GM06990 (cell line): Measurements from ENCODE around the gene HID1.

Experiments
- DNase-seq: peaks from one replicate; pipeline ENCODE4 v3.0.0-alpha.2; 2011; ENCODE audit not compliant: insufficient read length; ENCODE audit errors: extremely low read depth
- H3K27me3 ChIP-seq: replicated peaks from 2 replicates; pipeline ENCODE4 v1.6.0; 2011; ENCODE audit warnings: low read length; ENCODE audit not compliant: control insufficient read depth, insufficient read depth
- H3K36me3 ChIP-seq: 2 replicates; pipeline ENCODE4 v1.5.1; 2011; ENCODE audit warnings: low read length; ENCODE audit not compliant: control insufficient read depth, insufficient read depth
- H3K4me3 ChIP-seq: replicated peaks from 2 replicates; pipeline ENCODE4 v1.5.1; 2011; ENCODE audit warnings: low read depth, mild to moderate bottlenecking, control low read depth, low read length
- CTCF ChIP-seq: IDR thresholded peaks from 2 replicates; pipeline ENCODE4 v1.5.1; 2011; ENCODE audit warnings: low read length, control low read depth, mild to moderate bottlenecking, inconsistent platforms; ENCODE audit not compliant: insufficient read depth, poor library complexity, severe bottlenecking

Gene HID1

GRCh38 chr17:74945543-74945942 is 27.0 kb downstream of the HID1 start:
- no peaks in the 10 kb centered on the region for H3K27me3 ChIP-seq
- DNase-seq, result peak; percentile 49

GRCh38 chr17:74943808-74944522 is 28.6 kb downstream of the HID1 start:
- no peak for TF ChIP-seq CTCF
- H3K4me3 ChIP-seq, result no peak overlapping the region
- H3K27me3 ChIP-seq, result no peaks in the 10 kb centered on the region
- DNase-seq, result no peak
- no peaks in the 10 kb centered on the region for H3K36me3 ChIP-seq

More at GRCh38 chr17:74945543-74945942, 27.0 kb downstream of the HID1 start:
- Histone ChIP-seq H3K36me3 (no peaks in the 10 kb centered on the region), H3K4me3 (no peak overlapping the region)
- no peak for TF ChIP-seq CTCF

- DNase-seq, result no peak
- H3K27me3 ChIP-seq, result no peaks in the 10 kb centered on the region
- TF ChIP-seq CTCF, result no peak
- no peak overlapping the region for H3K4me3 ChIP-seq
- H3K36me3 ChIP-seq, result no peaks in the 10 kb centered on the region
Observed at GRCh38 chr17:74941128-74941725, 31.3 kb downstream of the HID1 start.

DNA sequence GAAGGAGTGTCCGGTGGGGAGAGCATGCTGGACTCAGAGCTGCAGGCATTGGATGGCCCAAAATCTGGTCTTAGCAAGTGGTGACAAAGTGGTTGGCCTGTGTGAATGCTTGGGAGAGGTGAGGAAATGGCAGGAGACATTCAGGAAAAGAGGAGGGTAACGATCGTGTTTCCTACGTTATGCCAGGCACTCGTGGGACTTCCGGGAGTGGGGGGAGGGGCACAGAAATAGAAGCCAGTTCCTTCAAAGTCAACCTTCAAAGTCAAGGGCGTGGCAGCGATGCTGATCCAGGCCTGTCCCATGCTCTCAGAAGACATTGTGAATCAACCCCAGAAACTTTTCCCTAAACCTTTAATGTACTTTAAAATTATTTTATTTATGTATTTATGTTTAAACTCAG is 33.0 kb downstream of the HID1 start:
- no peak for DNase-seq
- Histone ChIP-seq H3K4me3 (no peak overlapping the region), H3K27me3 (no peaks in the 10 kb centered on the region; the same call in 1 of the 2 replicates), H3K36me3 (no peaks in the 10 kb centered on the region)
- no peak for TF ChIP-seq CTCF

DNA sequence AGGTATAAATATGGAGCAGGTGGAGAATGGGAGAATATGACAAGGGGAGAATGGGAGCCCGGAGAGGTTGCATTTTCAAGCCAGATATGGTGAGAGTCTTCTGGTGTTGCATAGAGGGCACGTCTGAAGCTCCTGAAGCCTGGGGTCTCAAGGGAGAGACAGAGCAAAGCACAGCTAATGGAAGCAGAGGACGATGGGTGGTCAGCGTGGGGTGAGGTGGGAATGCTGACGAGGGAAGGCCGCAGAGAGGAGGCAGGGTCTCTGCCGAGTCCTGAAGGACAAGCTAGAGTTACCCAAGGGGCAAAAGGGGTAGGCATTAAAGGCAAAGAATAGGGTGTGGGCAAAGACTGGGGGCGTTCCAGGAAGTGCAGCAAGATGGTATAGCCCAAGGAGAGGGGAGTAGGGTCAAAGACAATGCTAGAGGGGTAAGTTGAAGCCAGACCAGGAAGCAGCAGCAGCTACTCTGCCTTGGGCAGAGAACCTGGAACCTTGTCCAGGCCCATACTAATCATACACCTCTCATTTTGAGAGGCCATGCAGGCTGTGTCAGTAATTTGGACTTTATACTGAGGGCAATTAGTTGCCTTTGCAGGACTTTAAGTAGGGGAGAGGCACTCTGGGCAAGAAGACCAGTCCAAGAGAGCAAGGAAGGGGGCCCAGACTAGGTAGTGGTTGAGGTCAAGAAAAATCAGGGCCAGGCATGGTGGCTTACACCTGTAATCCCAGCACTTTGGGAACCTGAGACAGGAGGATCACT is 34.2 kb downstream of the HID1 start:
- H3K36me3 ChIP-seq, result no peaks in the 10 kb centered on the region
- no peak overlapping the region for H3K4me3 ChIP-seq
- no peak for TF ChIP-seq CTCF
- H3K27me3 ChIP-seq, result no peaks in the 10 kb centered on the region; the same call in 1 of the 2 replicates
- DNase-seq, result no peak
